ENCODE results near the gene RAB5IF.

GRCh38 chr20:36642136-36642535 lies 36.6 kb downstream of the RAB5IF start:
- TF ChIP-seq CTCF (IDR thresholded peaks at IDR 0.05; ENCODE audit: borderline replicate concordance, extremely low read depth, low read length, poor library complexity, severe bottlenecking) (no peak), EZH2 (IDR thresholded peaks at IDR 0.05; ENCODE audit: borderline replicate concordance, low read depth, low read length, severe bottlenecking) (no peak)
